CD4-positive, CD25-positive, alpha-beta regulatory T cell (primary cell): ENCODE measurements around the gene CZIB. TPM values are rescaled to one million over a fixed set of nuclear protein-coding genes. Genes with fewer than 3 reads are reported as not detected.

Source experiments
- ATAC-seq, 2 donors: fragments of 150-1000 bp; cut with Tn5 transposase; one replicate each; pipeline ENCODE4 v1.10.0; 2021; ENCODE audit warnings: low read depth in 2 of 2, moderate number of reproducible peaks in 2 of 2, moderate library complexity in 1 of 2
- DNase-seq, 3 donors: peaks; one replicate each; pipeline versions ENCODE4 v3.0.0 to v3.0.0-alpha.2; 2012 to 2022; ENCODE audit warnings: mixed read lengths in 1 of 3
- H3K27ac ChIP-seq: one replicate; pipeline ENCODE4 v1.7.0; 2013; ENCODE audit warnings: mild to moderate bottlenecking, low read length; ENCODE audit not compliant: insufficient read depth, poor library complexity, severe bottlenecking
- H3K27me3 ChIP-seq: one replicate; pipeline ENCODE4 v1.7.0; 2013; ENCODE audit warnings: low read length; ENCODE audit not compliant: control insufficient read depth, insufficient read depth
- H3K36me3 ChIP-seq: one replicate; pipeline ENCODE4 v1.7.0; 2013; ENCODE audit warnings: mild to moderate bottlenecking, low read length, moderate library complexity; ENCODE audit not compliant: control insufficient read depth, insufficient read depth
- H3K4me1 ChIP-seq: 2 replicates; pipeline ENCODE4 v1.7.0; 2013; ENCODE audit warnings: mild to moderate bottlenecking, low read length; ENCODE audit not compliant: insufficient read depth, control insufficient read depth, poor library complexity, severe bottlenecking
- H3K4me3 ChIP-seq: one replicate; pipeline ENCODE4 v1.7.0; 2013; ENCODE audit warnings: low read depth, mild to moderate bottlenecking, low read length, moderate library complexity
- H3K9me3 ChIP-seq, 2 experiments: 1 replicate in 1 of 2; 2 replicates in 1 of 2; pipeline ENCODE4 v1.7.0; 2013; ENCODE audit warnings: low read length in 2 of 2, mild to moderate bottlenecking in 1 of 2, moderate library complexity in 1 of 2; ENCODE audit not compliant: control insufficient read depth in 2 of 2
- H3K27ac Mint-ChIP-seq, 3 donors: one replicate each; pipeline ENCODE4 v1.8.0; 2020 to 2022; ENCODE audit warnings: mild to moderate bottlenecking in 3 of 3, mixed read lengths in 3 of 3, moderate library complexity in 2 of 3
- H3K27me3 Mint-ChIP-seq: one replicate; pipeline ENCODE4 v1.8.0; 2022; ENCODE audit warnings: mild to moderate bottlenecking, mixed read lengths
- H3K36me3 Mint-ChIP-seq: one replicate; pipeline ENCODE4 v1.8.0; 2020; ENCODE audit warnings: mixed read lengths
- H3K4me1 Mint-ChIP-seq, 4 donors: one replicate each; pipeline ENCODE4 v1.8.0; 2020 to 2022; ENCODE audit warnings: mixed read lengths in 4 of 4, mild to moderate bottlenecking in 1 of 4
- H3K4me3 Mint-ChIP-seq, 4 donors: one replicate each; pipeline ENCODE4 v1.8.0; 2020 to 2022; ENCODE audit warnings: mild to moderate bottlenecking in 4 of 4, mixed read lengths in 4 of 4, moderate library complexity in 3 of 4
- H3K9me3 Mint-ChIP-seq, 7 donors: one replicate each; pipeline ENCODE4 v1.8.0; 2020 to 2022; ENCODE audit warnings: mixed read lengths in 7 of 7, mild to moderate bottlenecking in 3 of 7, moderate library complexity in 2 of 7
- polyA plus RNA-seq, 4 donors: library from polyadenylated mRNA; unstranded; fragments of 300-500 nt; fragmentation: Illumina TruSeq; gene quantifications; one replicate each; pipeline ENCODE4 v1.2.3, GENCODE V29; 2021
- total RNA-seq: library from RNA; stranded (reverse); gene quantifications from one replicate; pipeline ENCODE4 v1.2.3, GENCODE V29; 2022

Gene CZIB
- total and polyA plus RNA-seq, 5 donors from 2014 or later: 33.5 to 68.2 (median 59.7) TPM

GRCh38 chr1:53260631-53261247 lies 40.3 kb upstream of the CZIB start:
- Histone ChIP-seq H3K27ac (no peak overlapping the region), H3K4me1 (no peaks in the 10 kb centered on the region), H3K4me3 (no peak overlapping the region), H3K36me3 (peaks cover 56% of the 10 kb centered on the region), H3K9me3 (no peaks in the 10 kb centered on the region), H3K27me3 (no peaks in the 10 kb centered on the region)
- Mint-ChIP-seq H3K4me3 (no peak overlapping the region), H3K27me3 (no peaks in the 10 kb centered on the region), H3K9me3 (no peaks in the 10 kb centered on the region), H3K4me1 (no peaks in the 10 kb centered on the region), H3K36me3 (peaks cover 25% of the 10 kb centered on the region), H3K27ac (no peak overlapping the region)
- no peak for ATAC-seq
- no peak for DNase-seq

- no peak overlapping the region for H3K27ac Mint-ChIP-seq
- H3K4me3 Mint-ChIP-seq: no peak overlapping the region
- no peaks in the 10 kb centered on the region for H3K4me1 ChIP-seq
- no peak for DNase-seq
- no peaks in the 10 kb centered on the region for H3K27me3 Mint-ChIP-seq
- H3K9me3 ChIP-seq: no peaks in the 10 kb centered on the region
- H3K4me1 Mint-ChIP-seq: no peaks in the 10 kb centered on the region
- H3K36me3 Mint-ChIP-seq: peaks cover 17% of the 10 kb centered on the region
- no peak overlapping the region for H3K27ac ChIP-seq
- no peak for ATAC-seq
- H3K36me3 ChIP-seq: peaks cover 54% of the 10 kb centered on the region
- no peaks in the 10 kb centered on the region for H3K27me3 ChIP-seq
- H3K9me3 Mint-ChIP-seq: no peaks in the 10 kb centered on the region
- H3K4me3 ChIP-seq: no peak overlapping the region
Observed at GRCh38 chr1:53259932-53260331, 39.5 kb upstream of the CZIB start.

- Histone ChIP-seq H3K4me3 (no peak overlapping the region), H3K9me3 (no peaks in the 10 kb centered on the region), H3K27me3 (no peaks in the 10 kb centered on the region), H3K4me1 (no peaks in the 10 kb centered on the region), H3K36me3 (peaks cover 49% of the 10 kb centered on the region), H3K27ac (no peak overlapping the region)
- Mint-ChIP-seq H3K4me3 (no peak overlapping the region), H3K9me3 (no peaks in the 10 kb centered on the region), H3K4me1 (no peaks in the 10 kb centered on the region), H3K27me3 (no peaks in the 10 kb centered on the region), H3K27ac (no peak overlapping the region), H3K36me3 (peaks cover 7% of the 10 kb centered on the region)
- peak in 1 of 2 donors; percentile 8 for ATAC-seq
- no peak for DNase-seq
Observed at GRCh38 chr1:53258216-53258615, 37.8 kb upstream of the CZIB start.

DNA sequence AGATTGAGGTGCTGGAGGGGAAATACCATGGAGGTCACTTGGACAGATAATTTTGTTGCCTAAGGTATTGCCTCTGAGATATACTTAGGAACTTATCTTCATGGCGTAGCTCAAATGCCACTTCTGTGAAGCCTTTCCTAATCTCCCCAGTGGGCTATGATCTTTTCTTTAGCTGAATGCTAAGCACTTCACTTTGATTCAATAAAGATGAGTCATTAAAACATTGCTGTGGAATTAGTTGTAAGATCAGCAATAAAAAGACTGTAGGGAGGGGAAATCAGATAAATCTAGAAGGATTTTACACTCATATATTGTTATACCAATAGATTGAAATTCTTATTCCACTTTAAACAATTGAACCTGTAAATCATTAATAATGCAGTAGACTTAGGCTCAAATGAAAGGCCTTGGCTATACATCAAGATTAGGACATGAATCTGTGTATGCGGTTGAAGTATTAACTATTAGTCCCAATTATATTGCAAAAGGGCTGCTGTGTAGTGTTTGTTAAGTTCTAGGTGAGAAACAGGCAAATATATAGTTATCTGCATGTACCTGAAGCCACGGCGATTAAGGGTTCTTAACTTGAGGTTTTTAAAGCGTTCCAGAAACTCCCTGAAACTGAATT lies 37.1 kb upstream of the CZIB start:
- H3K4me3 Mint-ChIP-seq: no peak overlapping the region
- ATAC-seq: no peak
- Histone ChIP-seq H3K27ac (no peak overlapping the region), H3K4me1 (no peaks in the 10 kb centered on the region), H3K9me3 (no peaks in the 10 kb centered on the region), H3K27me3 (no peaks in the 10 kb centered on the region), H3K36me3 (peaks cover 43% of the 10 kb centered on the region), H3K4me3 (no peak overlapping the region)
- peaks cover 7% of the 10 kb centered on the region for H3K36me3 Mint-ChIP-seq
- no peaks in the 10 kb centered on the region for H3K9me3 Mint-ChIP-seq
- no peaks in the 10 kb centered on the region for H3K27me3 Mint-ChIP-seq
- DNase-seq: no peak
- no peak overlapping the region for H3K27ac Mint-ChIP-seq
- H3K4me1 Mint-ChIP-seq: no peaks in the 10 kb centered on the region

DNA sequence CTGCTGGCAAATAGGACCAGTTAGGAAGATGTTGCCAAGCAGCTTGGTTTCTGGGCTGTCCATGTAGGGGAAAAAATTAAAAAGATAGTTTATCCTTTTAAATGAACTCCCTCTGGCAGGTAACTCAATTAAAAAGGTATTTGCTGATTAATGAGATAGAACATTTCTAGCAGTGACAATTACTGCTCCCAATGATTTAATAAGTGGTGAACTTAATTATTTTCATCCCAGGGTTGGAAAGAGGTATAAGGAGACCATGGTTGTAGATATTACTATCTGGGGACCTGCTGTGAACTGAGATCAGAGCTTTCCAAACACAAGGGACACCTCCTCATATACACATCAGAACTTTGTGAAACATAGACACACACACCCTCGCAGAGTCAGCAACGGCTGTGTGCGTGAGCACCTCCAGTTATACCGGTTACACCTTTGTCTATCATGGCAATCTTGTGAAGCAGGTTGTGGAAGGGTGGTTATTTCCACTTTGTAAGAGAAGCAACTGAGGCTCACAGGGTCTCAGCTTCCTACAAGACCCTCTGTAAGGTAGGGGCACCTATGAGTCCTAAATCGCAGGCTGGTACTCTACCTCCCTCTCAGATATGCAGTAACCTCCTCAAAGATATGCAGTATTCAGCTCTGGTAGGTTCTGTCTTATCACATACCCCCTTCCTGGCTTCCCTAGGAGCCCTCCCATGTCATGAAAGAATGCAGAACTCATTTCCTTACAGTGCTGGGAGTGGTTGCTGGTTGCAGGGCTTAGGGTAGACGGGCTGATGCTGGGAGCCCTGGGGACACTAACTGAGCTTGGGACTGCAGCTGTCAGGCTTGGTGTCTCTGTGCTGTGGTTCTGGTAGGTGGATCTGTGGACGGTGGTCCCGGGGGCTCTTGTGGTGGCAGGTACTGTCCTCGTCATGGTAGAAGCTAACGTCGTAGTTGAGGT lies 36.3 kb upstream of the CZIB start:
- Mint-ChIP-seq H3K4me3 (no peak overlapping the region), H3K27me3 (no peaks in the 10 kb centered on the region), H3K36me3 (peaks cover 7% of the 10 kb centered on the region), H3K27ac (peak overlapping the region in 1 of 3 donors; percentile 28), H3K9me3 (no peaks in the 10 kb centered on the region), H3K4me1 (no peaks in the 10 kb centered on the region)
- Histone ChIP-seq H3K4me1 (no peaks in the 10 kb centered on the region), H3K4me3 (no peak overlapping the region), H3K27me3 (no peaks in the 10 kb centered on the region), H3K9me3 (no peaks in the 10 kb centered on the region), H3K27ac (no peak overlapping the region), H3K36me3 (peaks cover 36% of the 10 kb centered on the region)
- DNase-seq (no peak), ATAC-seq (no peak)

DNA sequence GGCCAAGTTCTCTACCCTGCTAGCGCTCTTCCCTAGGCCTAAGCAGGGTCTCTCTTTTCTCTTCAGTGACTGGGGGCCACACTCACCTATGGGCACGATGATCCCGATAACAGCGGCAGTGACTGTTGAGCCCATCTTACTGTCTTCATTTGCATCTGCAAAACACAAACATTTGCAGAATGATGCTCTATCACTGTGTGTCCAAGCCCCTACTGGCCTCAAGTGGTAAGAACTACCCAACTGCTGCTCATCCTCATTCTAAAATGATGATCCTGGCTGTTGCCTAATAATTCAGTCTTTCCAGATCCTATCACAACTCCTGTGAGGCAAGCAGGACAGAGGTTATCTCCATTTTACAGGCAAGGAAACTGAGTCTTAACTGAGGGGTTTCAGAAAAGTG lies 34.6 kb upstream of the CZIB start:
- Mint-ChIP-seq H3K9me3 (no peaks in the 10 kb centered on the region), H3K36me3 (peaks cover 14% of the 10 kb centered on the region), H3K4me1 (no peaks in the 10 kb centered on the region), H3K27me3 (no peaks in the 10 kb centered on the region), H3K27ac (no peak overlapping the region), H3K4me3 (no peak overlapping the region)
- Histone ChIP-seq H3K9me3 (no peaks in the 10 kb centered on the region), H3K4me1 (no peaks in the 10 kb centered on the region), H3K27ac (no peak overlapping the region), H3K36me3 (peaks cover 26% of the 10 kb centered on the region), H3K27me3 (no peaks in the 10 kb centered on the region), H3K4me3 (no peak overlapping the region)
- no peak for DNase-seq
- no peak for ATAC-seq

- Histone ChIP-seq H3K4me3 (no peak overlapping the region), H3K27ac (no peak overlapping the region), H3K36me3 (peaks cover 23% of the 10 kb centered on the region), H3K4me1 (no peaks in the 10 kb centered on the region), H3K9me3 (no peaks in the 10 kb centered on the region), H3K27me3 (no peaks in the 10 kb centered on the region)
- ATAC-seq (no peak), DNase-seq (no peak)
- Mint-ChIP-seq H3K9me3 (no peaks in the 10 kb centered on the region), H3K27ac (no peak overlapping the region), H3K4me1 (no peaks in the 10 kb centered on the region), H3K36me3 (peaks cover 19% of the 10 kb centered on the region), H3K27me3 (no peaks in the 10 kb centered on the region), H3K4me3 (no peak overlapping the region)
Observed at GRCh38 chr1:53254011-53254640, 33.7 kb upstream of the CZIB start.
